NCI-H2196 (cell line): Measurements from ENCODE around the gene CNOT10.
"Not testable (repeated sequence)": the region's sequence is repeated elsewhere in the genome, so short reads cannot be mapped to it uniquely, and the experiment has no call there.

Experiments
- DNase-seq: peaks from one replicate; lab custom pipeline; 2025; ENCODE audit not compliant: unreplicated experiment; lab: John Stamatoyannopoulos, UW

Gene CNOT10, protein sequence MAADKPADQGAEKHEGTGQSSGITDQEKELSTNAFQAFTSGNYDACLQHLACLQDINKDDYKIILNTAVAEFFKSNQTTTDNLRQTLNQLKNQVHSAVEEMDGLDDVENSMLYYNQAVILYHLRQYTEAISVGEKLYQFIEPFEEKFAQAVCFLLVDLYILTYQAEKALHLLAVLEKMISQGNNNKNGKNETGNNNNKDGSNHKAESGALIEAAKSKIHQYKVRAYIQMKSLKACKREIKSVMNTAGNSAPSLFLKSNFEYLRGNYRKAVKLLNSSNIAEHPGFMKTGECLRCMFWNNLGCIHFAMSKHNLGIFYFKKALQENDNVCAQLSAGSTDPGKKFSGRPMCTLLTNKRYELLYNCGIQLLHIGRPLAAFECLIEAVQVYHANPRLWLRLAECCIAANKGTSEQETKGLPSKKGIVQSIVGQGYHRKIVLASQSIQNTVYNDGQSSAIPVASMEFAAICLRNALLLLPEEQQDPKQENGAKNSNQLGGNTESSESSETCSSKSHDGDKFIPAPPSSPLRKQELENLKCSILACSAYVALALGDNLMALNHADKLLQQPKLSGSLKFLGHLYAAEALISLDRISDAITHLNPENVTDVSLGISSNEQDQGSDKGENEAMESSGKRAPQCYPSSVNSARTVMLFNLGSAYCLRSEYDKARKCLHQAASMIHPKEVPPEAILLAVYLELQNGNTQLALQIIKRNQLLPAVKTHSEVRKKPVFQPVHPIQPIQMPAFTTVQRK

GRCh38 chr3:32684800-32685542 is at the start of gene CNOT10:
Gene CNOT10, plus strand, starts transcription at chr3:32685188. Its CDS starts 273 bp downstream, at chr3:32685461.
- DNase-seq: peak; percentile 81

GRCh38 chr3:32640939-32641338 is 44.0 kb upstream of the CNOT10 start:
- DNase-seq: no peak

DNA sequence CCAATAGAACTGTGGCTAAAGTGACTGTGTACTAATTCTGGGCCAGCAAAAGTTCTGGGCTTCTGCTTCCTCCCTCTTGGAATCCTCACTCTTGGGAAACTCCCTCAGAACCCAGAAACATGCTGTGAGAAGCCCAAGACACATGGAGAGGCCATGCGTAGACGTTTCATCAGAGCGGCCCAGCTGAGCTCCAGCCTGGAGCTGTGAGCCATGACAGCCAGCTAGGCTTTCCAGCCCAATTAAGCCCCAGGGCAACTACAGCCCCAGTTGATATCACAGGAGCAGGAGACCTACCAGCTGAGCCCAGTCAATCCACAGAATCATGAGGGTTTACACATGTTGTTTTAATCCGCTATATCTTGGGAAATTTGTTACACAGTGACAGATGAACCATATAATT is 43.6 kb upstream of the CNOT10 start:
- DNase-seq: no peak

- no peak for DNase-seq
Measured at GRCh38 chr3:32643354-32643753, 41.6 kb upstream of the CNOT10 start.

- DNase-seq: no peak
Measured at GRCh38 chr3:32643816-32644215, 41.2 kb upstream of the CNOT10 start.

GRCh38 chr3:32644380-32644779 is 40.6 kb upstream of the CNOT10 start:
- no peak for DNase-seq

GRCh38 chr3:32646761-32647160 is 38.2 kb upstream of the CNOT10 start:
- no peak for DNase-seq

DNA sequence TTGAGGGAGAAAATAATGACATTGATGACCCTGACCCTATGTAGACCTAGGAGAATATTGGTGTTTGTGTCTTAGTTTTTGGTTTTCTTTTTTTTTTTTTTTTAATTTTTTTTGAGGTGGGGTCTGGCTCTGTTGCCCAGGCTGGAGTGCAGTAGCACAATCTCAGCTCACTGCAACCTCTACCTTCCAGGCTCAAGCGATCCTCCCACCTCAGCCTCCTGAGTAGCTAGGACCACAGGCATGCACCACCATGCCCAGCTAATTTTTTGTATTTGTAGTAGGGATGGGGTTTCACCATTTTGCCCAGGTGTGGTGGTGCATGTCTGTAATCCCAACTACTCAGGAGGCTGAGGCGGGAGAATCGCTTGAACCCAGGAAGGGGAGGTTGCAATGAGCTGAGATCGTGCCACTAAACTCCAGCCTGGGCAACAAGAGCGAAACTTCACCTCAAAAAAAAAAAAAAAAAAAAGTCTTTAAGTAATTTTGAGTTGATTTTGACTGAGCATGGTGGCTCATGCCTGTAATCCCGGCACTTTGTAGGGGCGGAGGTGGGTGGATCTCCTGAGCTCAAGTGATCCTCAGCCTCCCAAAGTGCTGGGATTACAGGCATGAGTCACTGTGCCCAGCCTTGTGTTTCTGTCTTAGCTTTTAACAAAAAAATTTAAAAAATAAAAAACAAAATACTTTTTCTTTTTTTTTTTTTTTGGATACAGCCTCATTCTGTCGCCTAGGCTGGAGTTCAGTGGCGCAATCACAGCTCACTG is 32.5 kb upstream of the CNOT10 start:
- DNase-seq: not testable (repeated sequence)

DNA sequence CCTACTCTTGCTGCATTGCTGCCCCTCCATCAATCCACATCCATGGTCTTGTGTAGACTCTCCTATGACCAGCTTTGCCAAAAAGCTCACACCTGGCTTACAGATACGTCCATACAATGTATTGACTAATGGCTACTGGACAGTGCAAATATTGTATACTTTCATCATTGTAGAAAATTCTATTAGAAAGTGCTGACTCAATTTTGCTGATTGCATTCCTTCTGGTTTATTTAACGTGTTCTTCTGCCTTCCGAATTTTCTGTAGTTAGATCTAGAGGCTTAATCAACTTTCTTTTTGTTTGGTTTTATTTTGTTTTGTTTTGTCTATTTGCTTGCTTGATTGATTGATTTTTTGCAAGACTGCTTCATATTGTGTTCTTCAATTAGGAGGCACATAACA is 29.8 kb upstream of the CNOT10 start:
- DNase-seq: no peak

- no peak for DNase-seq
Measured at GRCh38 chr3:32660634-32661033, 24.4 kb upstream of the CNOT10 start.

GRCh38 chr3:32662647-32663046 is 22.3 kb upstream of the CNOT10 start:
- no peak for DNase-seq

DNA sequence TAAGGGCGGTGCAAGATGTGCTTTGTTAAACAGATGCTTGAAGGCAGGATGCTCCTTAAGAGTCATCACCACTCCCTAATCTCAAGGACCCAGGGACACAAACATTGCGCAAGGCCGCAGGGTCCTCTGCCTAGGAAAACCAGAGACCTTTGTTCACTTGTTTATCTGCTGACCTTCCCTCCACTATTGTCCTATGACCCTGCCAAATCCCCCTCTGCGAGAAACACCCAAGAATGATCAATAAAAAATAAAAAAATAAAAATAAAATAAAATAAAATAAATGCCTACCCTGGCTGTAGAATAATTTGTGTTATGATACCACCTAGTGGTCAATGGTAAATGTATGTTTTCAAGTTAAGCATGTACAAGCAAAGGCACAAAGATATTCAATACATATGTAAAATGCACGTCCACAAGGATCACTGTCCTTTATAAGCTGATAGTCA is 20.3 kb upstream of the CNOT10 start:
- peak; percentile 19 for DNase-seq

DNA sequence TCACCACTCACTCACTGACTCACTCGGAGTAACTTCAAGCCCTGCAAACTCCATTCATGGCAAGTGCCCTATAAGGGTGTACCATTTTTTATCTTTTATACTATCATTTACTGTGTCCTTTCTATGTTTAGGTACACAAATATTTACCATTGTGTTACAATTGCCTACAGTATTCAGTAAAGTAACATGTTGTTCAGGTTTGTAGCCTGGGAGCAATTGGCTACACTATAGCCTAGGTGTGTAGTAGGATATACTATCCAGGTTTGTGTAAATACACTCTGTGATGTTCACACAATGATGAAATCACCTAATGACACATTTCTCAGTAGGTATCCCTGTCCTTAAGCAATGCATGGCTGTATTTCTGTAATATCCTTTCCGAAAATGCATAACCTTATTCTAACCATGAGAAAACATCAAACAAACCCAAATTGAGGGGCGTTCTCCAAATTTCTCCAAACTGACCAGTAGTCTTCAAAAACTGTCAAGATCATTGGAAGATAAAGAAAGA is 17.9 kb upstream of the CNOT10 start:
- no peak for DNase-seq

DNA sequence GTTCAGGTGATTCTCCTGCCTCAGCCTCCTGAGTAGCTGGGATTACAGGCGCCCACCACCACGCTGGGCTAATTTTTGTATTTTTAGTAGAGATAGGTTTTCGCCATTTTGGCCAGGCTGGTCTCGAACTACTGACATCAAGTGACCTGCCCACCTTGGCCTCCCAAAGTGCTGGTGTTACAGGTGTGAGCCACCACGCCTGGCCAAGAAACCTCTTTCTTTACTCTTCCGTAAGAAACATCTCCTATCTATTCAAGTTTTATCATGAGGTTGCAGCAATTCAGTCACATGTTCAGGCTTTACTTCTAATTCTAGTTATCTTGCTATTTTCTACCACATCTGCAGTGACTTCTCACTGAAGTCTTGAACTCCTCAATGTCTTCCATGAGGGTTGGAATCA is 15.8 kb upstream of the CNOT10 start:
- not testable (repeated sequence) for DNase-seq

- not testable (repeated sequence) for DNase-seq
Measured at GRCh38 chr3:32673730-32674129, 11.3 kb upstream of the CNOT10 start.

DNA sequence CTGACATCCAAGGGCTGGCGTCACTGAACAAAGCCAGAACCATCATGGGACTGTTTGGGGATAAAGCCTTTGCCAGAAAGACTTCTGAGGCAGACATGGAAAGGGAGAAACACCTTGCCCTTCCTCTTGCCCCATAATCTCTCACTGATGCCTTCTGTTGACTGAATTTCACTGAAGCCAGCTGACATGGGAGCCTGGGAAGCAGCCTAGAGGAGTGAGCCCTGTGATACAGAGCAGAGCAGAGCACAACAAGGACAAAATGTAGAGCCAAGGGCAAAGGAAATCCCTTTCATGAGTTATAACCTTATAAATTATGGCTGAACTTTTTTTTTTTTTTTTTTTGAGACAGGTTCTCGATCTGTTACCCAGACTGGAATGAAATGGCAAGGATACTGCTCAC is 9.8 kb upstream of the CNOT10 start:
- DNase-seq: no peak

DNA sequence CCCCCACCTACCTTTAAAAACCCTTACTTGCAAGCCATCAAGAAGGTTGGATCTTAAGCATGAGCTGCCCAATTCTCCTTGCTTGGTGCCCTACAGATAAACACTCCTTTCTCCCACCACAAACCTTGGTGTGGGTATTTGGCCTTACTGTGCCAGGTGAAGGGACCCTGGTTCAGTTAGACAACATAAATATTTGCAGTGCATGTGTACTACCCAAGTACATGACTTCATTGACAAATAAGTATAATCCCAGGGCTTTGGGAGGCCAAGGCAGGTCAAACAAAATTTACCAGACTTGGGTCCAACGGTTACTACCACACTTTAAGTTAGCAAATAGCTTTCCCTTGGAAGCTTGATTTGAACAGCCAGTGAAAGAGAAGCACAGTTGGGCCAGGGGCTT is 9.3 kb upstream of the CNOT10 start:
- no peak for DNase-seq

DNA sequence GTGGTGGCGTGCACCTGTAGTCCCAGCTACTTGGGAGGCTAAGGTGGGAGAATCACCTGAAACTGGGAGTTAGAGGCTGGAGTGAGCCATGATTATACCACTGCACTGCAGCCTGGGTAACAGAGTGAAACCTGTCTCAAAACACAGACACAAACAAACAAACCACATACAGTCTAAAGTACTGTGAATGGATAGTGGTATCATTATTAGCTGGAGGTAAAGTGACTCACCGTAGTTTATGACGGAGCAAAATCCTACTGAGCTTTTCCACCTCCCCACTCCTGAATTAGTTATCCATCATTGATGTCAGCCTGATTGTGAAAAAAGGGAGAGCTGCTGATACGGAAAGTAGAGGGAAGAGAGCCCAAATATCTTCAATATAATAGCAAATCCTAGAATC is 3.2 kb upstream of the CNOT10 start:
- no peak for DNase-seq

DNA sequence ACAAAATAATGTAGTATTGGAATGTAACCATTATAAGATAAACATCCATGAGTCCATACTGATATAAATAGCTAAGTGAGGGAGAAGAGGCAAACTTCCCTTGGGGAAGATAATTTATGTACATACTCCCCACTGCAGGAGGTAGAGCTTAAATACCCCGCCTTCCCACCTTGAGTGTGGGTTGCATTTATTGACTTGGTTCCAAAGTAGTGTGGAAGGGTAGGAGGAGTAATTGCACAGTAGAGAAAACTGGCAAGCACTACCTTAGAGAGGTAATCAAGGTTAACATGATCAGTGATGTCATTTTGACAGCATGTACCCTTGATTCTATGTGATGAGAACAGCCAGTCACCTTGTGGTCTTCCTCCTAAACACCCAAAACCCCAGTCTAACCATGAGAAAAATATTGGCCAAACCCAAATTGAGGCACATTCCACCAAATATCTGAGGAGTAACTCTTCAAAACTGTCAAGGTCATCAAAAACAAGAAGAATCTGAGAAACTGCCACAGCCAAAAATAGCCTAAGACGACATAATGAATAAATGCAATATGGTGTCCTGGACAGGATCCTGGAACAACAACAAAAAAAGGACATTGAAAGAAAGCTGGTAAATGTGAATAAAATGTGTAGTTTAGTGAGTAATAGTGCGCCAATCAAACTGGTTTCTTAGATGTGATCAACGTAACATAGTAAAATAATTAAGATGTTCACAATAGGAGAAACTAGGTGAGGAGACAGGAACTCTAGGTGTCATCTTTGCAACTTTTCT is 774 bp upstream of the CNOT10 start:
- DNase-seq: no peak
